ENCODE measurements around the gene ZFAND6.

Gene ZFAND6

DNA sequence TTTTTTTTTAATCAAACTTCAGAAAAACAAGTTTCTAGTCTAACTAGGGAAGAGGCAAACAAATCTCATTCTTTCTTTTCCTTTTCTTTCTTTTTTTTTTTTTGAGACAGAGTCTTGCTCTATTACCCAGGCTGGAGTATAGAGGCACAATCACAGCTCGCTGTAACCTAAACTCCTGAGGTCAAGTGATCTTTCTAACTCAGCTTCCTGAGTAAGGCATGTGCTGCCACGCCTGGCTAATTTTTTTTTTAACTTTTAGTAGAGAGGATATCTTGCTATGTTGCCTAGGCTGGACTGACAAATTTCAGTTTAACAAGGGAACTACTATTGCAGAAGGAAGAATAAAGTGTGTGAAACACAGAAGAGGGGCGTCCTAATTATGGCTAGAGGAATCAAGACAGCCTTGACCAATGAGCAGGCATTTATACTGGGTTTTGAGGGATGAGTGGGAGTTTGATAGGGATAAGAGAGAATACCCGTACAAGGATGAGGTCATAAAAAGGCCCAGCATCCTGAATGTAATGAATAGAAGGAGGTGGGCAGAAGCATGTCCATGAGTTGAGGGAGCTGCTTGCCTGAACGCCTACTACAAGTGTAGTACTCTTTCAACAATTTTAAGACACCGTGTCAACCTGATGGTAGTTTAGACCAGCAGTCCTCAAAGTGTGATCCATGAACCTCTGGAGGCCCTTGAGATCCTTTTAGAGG lies 6.7 kb upstream of the ZFAND6 start:
- no peak for DNase-seq

- DNase-seq, result no peak
Observed at GRCh38 chr15:80055933-80056332, 3.5 kb upstream of the ZFAND6 start.

DNA sequence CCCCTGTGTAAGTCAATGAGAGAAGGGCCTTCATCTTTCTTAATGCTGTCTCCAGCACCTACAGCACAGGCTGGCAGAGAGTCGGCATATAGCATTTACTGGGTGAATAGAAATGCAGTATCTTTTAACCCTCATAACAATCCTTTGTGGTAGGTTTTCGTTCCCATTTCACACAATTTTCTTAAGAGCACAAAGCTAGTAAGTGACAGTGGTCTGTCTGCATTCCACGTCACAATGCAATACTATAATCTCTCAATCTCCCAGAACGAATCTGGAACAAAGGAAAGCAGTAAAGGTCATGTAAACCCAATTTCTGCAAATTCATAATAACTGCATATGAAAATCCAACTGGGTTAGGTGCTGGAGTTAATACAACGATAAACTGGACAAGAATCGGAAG lies 1.4 kb upstream of the ZFAND6 start:
- DNase-seq, result no peak

GRCh38 chr15:80059786-80060355 lies 395 bp downstream of the ZFAND6 start:
- peak; percentile 40 to 87 for DNase-seq

- DNase-seq, result peak in 1 of 2 experiments; percentile 5
Observed at GRCh38 chr15:80060356-80061006, 1.0 kb downstream of the ZFAND6 start.

DNA sequence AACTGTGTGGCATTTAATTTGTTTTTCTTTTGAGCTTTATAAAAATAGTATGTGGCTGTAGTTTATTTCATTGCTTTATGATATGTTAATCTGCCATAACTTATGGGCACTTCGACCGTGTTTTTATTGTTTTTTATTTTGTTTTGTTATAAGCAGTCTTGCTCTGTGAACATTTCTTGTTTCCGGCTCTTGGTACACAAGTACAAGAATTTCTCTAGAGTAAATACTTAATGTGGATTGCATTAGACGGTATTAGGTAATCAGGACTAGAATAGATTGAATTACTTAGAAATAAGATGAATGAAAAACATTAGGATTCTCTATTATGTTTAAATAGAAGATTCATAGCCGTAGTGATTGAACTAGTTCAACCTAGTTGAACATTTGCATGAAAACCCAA lies 2.1 kb downstream of the ZFAND6 start:
- no peak for DNase-seq

- no peak for DNase-seq
Observed at GRCh38 chr15:80066912-80067311, 7.4 kb downstream of the ZFAND6 start.

DNA sequence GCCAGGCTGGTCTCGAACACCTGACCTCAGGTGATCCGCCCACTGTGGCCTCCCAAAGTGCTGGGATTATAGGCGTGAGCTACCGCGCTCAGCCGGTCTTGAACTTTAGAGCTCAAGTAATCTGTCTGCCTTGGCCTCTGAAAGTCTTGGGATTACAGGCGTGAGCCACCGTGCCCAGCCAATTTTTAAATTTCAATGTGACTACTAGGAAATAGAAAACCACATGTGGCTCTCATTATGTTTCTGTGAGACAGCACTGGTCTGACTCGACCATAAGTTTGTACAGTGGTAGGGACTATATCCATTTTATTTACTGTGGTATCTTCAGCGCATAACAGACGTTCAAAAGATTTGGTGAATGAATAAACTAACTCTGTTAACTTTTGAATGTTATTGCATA lies 9.1 kb downstream of the ZFAND6 start:
- DNase-seq, result no peak

DNA sequence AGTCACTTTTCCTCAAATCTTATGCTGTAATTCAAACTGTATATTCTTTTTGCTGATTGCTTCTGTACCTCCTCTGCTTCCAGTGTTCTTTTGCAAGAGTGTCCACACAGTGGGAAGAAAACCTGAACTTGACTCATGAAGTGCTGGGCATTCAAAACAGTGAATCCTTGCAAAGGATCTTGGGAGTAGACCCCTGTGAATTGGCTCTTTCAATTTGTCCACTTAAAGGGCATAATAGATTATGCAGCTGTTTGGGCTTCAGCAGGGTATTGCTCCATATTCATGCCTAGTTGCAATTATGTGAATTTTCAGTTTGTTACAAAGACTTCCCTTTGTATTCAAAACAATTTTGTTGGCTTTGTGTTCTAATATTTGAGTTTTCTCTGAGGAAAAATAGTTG lies 11.4 kb downstream of the ZFAND6 start:
- peak in 1 of 2 experiments; percentile 3 for DNase-seq

GRCh38 chr15:80071652-80072051 lies 12.2 kb downstream of the ZFAND6 start:
- DNase-seq, result no peak

GRCh38 chr15:80072285-80072994 lies 13.0 kb downstream of the ZFAND6 start:
- DNase-seq, result peak; percentile 83 to 87

DNA sequence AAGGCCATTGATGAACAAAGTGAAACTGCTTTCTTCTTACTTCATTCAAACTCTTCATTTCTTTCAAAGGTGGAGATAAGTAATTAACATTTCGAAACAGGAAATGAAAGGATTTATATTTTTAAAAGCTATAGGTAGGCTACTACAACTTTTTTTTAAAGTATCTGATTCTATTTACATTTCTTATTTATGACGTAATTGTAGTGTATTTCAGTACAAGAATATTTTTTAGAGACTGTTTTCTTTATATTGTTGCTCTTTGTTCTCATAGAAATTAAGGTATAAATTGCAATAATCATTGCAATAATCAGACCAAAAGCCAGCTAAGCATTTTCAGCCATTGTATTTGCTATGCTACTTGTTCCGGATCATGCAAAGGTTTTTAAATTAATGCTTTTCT lies 13.7 kb downstream of the ZFAND6 start:
- DNase-seq, result no peak

GRCh38 chr15:80076321-80077318 lies 17.1 kb downstream of the ZFAND6 start:
- no peak for DNase-seq

- no peak for DNase-seq
Observed at GRCh38 chr15:80081390-80081789, 21.9 kb downstream of the ZFAND6 start.

- DNase-seq, result no peak
Observed at GRCh38 chr15:80087104-80087503, 27.6 kb downstream of the ZFAND6 start.

GRCh38 chr15:80090041-80090440 lies 30.6 kb downstream of the ZFAND6 start:
- no peak for DNase-seq

DNA sequence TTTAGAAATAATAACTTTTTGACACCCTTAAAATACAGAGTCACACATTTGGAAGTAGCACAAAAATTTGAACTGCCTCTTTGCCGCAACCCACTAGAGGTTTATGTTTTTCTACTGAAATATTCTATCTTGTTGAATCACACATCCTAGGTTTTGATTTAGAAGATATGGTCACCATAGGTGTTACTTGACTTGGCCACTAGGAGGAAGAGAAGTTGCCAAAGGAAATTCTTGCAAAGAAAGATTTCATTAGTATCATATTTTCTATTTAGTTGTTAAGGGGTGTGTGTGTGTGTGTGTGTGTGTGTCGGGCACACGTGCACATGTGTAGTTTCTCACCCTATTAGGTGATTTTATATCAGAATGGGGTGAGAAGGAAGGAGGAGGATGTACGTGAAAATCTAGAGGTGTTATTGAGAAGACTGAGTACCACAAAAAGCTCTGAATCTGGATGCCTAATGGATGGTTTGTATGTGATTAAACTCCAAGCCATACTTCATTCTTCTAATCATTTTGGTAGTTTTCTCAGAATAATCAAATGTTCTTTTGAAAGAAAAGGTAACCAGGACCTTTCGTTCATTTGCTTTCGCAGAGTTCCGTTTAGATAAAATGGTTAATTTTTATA lies 31.5 kb downstream of the ZFAND6 start:
- no peak for DNase-seq

DNA sequence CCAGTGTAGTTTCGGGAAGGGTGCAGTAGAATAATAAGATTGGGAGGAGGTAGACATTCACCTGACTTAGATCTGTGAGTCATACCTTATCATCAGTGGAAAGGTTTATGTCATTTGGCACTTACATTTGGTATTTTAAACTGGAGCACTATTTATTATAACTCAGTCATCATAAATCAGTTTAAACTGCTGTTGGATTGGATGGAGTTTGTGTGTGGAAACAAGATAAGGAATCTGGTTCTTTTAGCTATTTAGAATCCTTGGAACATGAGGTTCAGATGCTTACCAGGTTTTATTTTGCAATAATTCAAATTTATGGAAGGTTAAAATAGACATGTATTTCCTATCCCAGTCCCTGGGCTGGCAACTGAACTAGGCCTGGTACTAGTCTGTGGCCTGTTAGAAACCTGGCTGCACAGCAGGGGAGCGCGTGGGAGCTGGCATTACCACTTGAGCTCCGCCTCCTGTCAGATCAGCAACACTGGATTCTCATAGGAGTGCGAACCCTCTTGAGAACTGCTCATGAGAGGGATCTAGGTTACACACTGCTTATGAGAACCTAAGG lies 34.5 kb downstream of the ZFAND6 start:
- DNase-seq, result no peak

- DNase-seq, result no peak
Observed at GRCh38 chr15:80095511-80095910, 36.0 kb downstream of the ZFAND6 start.

DNA sequence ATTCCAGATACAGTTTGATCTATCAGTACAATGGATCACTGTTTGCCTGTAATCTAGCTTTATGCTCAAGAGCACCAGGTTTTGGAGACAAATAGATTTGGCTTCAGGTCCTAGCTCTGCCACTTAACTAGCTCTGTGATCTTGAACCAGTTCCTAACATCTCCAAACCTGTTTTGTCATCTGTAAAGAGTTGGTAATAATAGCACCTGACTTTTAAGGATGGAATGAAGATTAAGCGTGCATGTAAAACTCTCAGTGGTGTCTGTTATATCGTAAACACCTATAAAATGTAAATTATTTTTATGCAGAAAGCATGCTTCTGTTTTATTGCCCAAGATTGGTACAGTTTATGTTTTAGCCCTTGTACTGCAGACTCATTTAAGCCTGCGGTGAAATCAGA lies 36.5 kb downstream of the ZFAND6 start:
- DNase-seq, result no peak

GRCh38 chr15:80098341-80098740 lies 38.9 kb downstream of the ZFAND6 start:
- no peak for DNase-seq

GRCh38 chr15:80099241-80099640 lies 39.8 kb downstream of the ZFAND6 start:
- DNase-seq, result no peak

All from SHP77 (cell line).